Mesodermal cell (in vitro differentiated cells): Measurements from ENCODE around the gene AFAP1.

Experiments
- H3K27ac ChIP-seq: 2 replicates; pipeline ENCODE4 v1.7.0; 2013; ENCODE audit warnings: mild to moderate bottlenecking, low read depth, low read length, moderate library complexity; ENCODE audit not compliant: severe bottlenecking
- H3K36me3 ChIP-seq: 2 replicates; pipeline ENCODE4 v1.7.1; 2013; ENCODE audit warnings: mild to moderate bottlenecking, low read length, moderate library complexity; ENCODE audit not compliant: control insufficient read depth, insufficient read depth
- H3K4me1 ChIP-seq: one replicate; pipeline ENCODE4 v1.7.1; 2013; ENCODE audit warnings: mild to moderate bottlenecking, low read length; ENCODE audit not compliant: insufficient read depth, control insufficient read depth, poor library complexity, severe bottlenecking
- H3K4me3 ChIP-seq: 2 replicates; pipeline ENCODE4 v1.7.0; 2013; ENCODE audit warnings: low read length, control low read depth, mild to moderate bottlenecking; ENCODE audit not compliant: insufficient read depth, poor library complexity, severe bottlenecking; ENCODE audit errors: extremely low read depth
- H3K9me3 ChIP-seq: 2 replicates; pipeline ENCODE4 v1.7.1; 2013; ENCODE audit warnings: mild to moderate bottlenecking, low read length, moderate library complexity; ENCODE audit not compliant: control insufficient read depth
- WGBS, 2 experiments: methylation state at CpG; one replicate each; pipeline ENCODE4 v1.1.5; 2013; ENCODE audit warnings: missing lambda C conversion rate in 2 of 2; ENCODE audit not compliant: insufficient coverage in 2 of 2; 5-methylcytosine and 5-hydroxymethylcytosine counted together

Gene AFAP1

GRCh38 chr4:7910952-7911578 lies 28.6 kb downstream of the AFAP1 start:
- WGBS, 2 experiments = 26 to 27% methylated on average over 10 to 14 of the region's 16 CpGs
- Histone ChIP-seq H3K36me3 (peaks cover 11% of the 10 kb centered on the region), H3K4me3 (no peak overlapping the region), H3K27ac (peak overlapping the region; percentile 89), H3K4me1 (peaks cover 48% of the 10 kb centered on the region), H3K9me3 (no peaks in the 10 kb centered on the region)

GRCh38 chr4:7910263-7910896 lies 29.3 kb downstream of the AFAP1 start:
- Histone ChIP-seq H3K4me3 (no peak overlapping the region), H3K9me3 (no peaks in the 10 kb centered on the region), H3K4me1 (peaks cover 55% of the 10 kb centered on the region), H3K36me3 (peaks cover 10% of the 10 kb centered on the region), H3K27ac (peak overlapping the region; percentile 89)
- 84 to 89% methylated on average over 10 to 13 of the region's 16 CpGs for WGBS, 2 experiments

GRCh38 chr4:7909463-7910262 lies 30.0 kb downstream of the AFAP1 start:
- H3K9me3 ChIP-seq = no peaks in the 10 kb centered on the region
- no peak overlapping the region for H3K4me3 ChIP-seq
- peaks cover 62% of the 10 kb centered on the region for H3K4me1 ChIP-seq
- H3K27ac ChIP-seq = no peak overlapping the region
- peaks cover 6% of the 10 kb centered on the region for H3K36me3 ChIP-seq
- 89 to 92% methylated on average over 9 to 12 of the region's 12 CpGs for whole genome bisulfite sequencing, 2 experiments

GRCh38 chr4:7908668-7909067 lies 31.0 kb downstream of the AFAP1 start:
- no peaks in the 10 kb centered on the region for H3K9me3 ChIP-seq
- peaks cover 67% of the 10 kb centered on the region for H3K4me1 ChIP-seq
- 100% methylated on average over 2 of the region's 4 CpGs; no CpG with 5 or more reads in 1 of the 2 experiments for WGBS, 2 experiments
- H3K4me3 ChIP-seq = no peak overlapping the region
- H3K36me3 ChIP-seq = peaks cover 6% of the 10 kb centered on the region
- no peak overlapping the region for H3K27ac ChIP-seq

GRCh38 chr4:7907142-7907541 lies 32.5 kb downstream of the AFAP1 start:
- no peaks in the 10 kb centered on the region for H3K36me3 ChIP-seq
- H3K4me3 ChIP-seq = no peak overlapping the region
- H3K4me1 ChIP-seq = peaks cover 77% of the 10 kb centered on the region
- H3K27ac ChIP-seq = peak overlapping the region; percentile 26
- 83 to 100% methylated on average over 1 to 2 of the region's 2 CpGs for WGBS, 2 experiments
- H3K9me3 ChIP-seq = no peaks in the 10 kb centered on the region

- peak overlapping the region; percentile 64 for H3K27ac ChIP-seq
- WGBS, 2 experiments = 79 to 86% methylated on average over 8 to 9 of the region's 10 CpGs
- H3K9me3 ChIP-seq = no peaks in the 10 kb centered on the region
- H3K4me3 ChIP-seq = no peak overlapping the region
- no peaks in the 10 kb centered on the region for H3K36me3 ChIP-seq
- peaks cover 75% of the 10 kb centered on the region for H3K4me1 ChIP-seq
These were observed 33.4 kb downstream of the AFAP1 start for GRCh38 chr4:7906171-7906701.

GRCh38 chr4:7904952-7905915 lies 34.4 kb downstream of the AFAP1 start:
- Histone ChIP-seq H3K36me3 (no peaks in the 10 kb centered on the region), H3K4me1 (peaks cover 74% of the 10 kb centered on the region), H3K27ac (peak overlapping the region; percentile 31), H3K4me3 (no peak overlapping the region), H3K9me3 (no peaks in the 10 kb centered on the region)
- 86 to 88% methylated on average over 5 to 7 of the region's 10 CpGs for whole genome bisulfite sequencing, 2 experiments

- Histone ChIP-seq H3K36me3 (no peaks in the 10 kb centered on the region), H3K27ac (peak overlapping the region; percentile 31), H3K9me3 (no peaks in the 10 kb centered on the region), H3K4me1 (peaks cover 74% of the 10 kb centered on the region), H3K4me3 (no peak overlapping the region)
- 67 to 75% methylated on average over 9 to 12 of the region's 14 CpGs for WGBS, 2 experiments
These were observed 35.7 kb downstream of the AFAP1 start for GRCh38 chr4:7903791-7904516.

GRCh38 chr4:7902826-7903225 lies 36.8 kb downstream of the AFAP1 start:
- Histone ChIP-seq H3K4me1 (peaks cover 74% of the 10 kb centered on the region), H3K4me3 (no peak overlapping the region)

More at GRCh38 chr4:7902826-7903225, 36.8 kb downstream of the AFAP1 start:
- Histone ChIP-seq H3K36me3 (no peaks in the 10 kb centered on the region), H3K9me3 (no peaks in the 10 kb centered on the region), H3K27ac (peak overlapping the region; percentile 46)
- 100% methylated on average over 1 to 2 of the region's 2 CpGs for WGBS, 2 experiments
